Pancreas (tissue), 10 donors: ENCODE data around the gene KAT5. TPM values are rescaled to one million over a fixed set of nuclear protein-coding genes. Genes with fewer than 3 reads are reported as not detected.
"Not testable (repeated sequence)": the region's sequence is repeated elsewhere in the genome, so short reads cannot be mapped to it uniquely, and the experiment has no call there.

Source experiments
- ATAC-seq, 4 donors: fragments of 200-7000 bp; cut with Tn5 transposase; one replicate each; pipeline versions ENCODE4 v1.8.0 to v1.9.1; 2020; ENCODE audit warnings: mild to moderate bottlenecking in 4 of 4, moderate library complexity in 4 of 4
- DNase-seq, 6 donors: peaks; one replicate each; pipeline ENCODE4 v3.0.0-alpha.2; 2020
- FAIRE-seq: peaks from 2 replicates; lab custom pipeline; 2012; peaks lifted over from hg19 to GRCh38; lab: Jason Lieb, UNC
- H3K27ac ChIP-seq, 4 donors: fragments of 200-600 bp; sonication (generic); 1 replicate in 3 of 4; 2 replicates in 1 of 4; pipeline versions ENCODE4 v1.5.0 to v1.8.0; 2020
- H3K27me3 ChIP-seq, 4 donors: fragments of 200-600 bp; one replicate each; pipeline ENCODE4 v1.8.0; 2021
- H3K36me3 ChIP-seq, 3 donors: fragments of 200-600 bp; sonication (generic) in 1 of 3; one replicate each; pipeline versions ENCODE4 v1.5.0 to v1.8.0; 2020 to 2021
- H3K4me1 ChIP-seq, 3 donors: fragments of 200-600 bp; one replicate each; pipeline ENCODE4 v1.8.0; 2021
- H3K4me3 ChIP-seq, 4 donors: fragments of 200-600 bp; sonication (generic) in 2 of 4; one replicate each; pipeline versions ENCODE4 v1.5.0 to v1.8.0; 2020 to 2021
- H3K9me3 ChIP-seq, 4 donors: fragments of 200-600 bp; one replicate each; pipeline ENCODE4 v1.8.0; 2021
- CTCF ChIP-seq, 4 donors: fragments of 200-600 bp; sonication (generic) in 3 of 4; IDR thresholded peaks; one replicate each; pipeline versions ENCODE4 v1.5.0 to v1.8.0; 2021; ENCODE audit warnings: antibody characterized with exemption in 4 of 4
- WGBS, 2 donors: extraction: QIAGEN DNeasy Blood & Tissue Kit; methylation state at CpG; one replicate each; pipeline ENCODE4 v1.1.7; 2013; 5-methylcytosine and 5-hydroxymethylcytosine counted together
- intact Hi-C, 3 donors: fragments of 100-400 bp; cut with DNase I; formaldehyde crosslinking; loops; one replicate each; pipeline versions ENCODE4 v1.11.1 to v1.14.2; 2022
- polyA plus RNA-seq, 2 donors: library from polyadenylated mRNA; stranded (reverse); fragments of 200-250 nt; gene quantifications; one replicate each; pipeline ENCODE4 v1.2.3, GENCODE V29; 2013
- total RNA-seq, 6 donors: library from RNA; stranded (reverse); fragmentation: NEBNext Ultra II Directional in 4 of 6; extraction: Animal tissue kit (Norgen Biotek cat#: 25700) in 4 of 6; gene quantifications; one replicate each; pipeline versions ENCODE4 v1.2.1 to v1.2.4, GENCODE V29; 2021 to 2023
- donor health status: healthy with polysubstance abuse.
- donor health status: DM: no; HTN: no; CAD: no; lungs with moderate emphysema.
- donor health status: DM: no; HTN: no; CAD: no.
- donor health status: control.
- donor health status: control.
- donor health status: Bipolar disorder and iron deficiency.
- donor health status: DM: yes; HTN: yes; CAD: no.
- donor health status: DM: no; HTN: no; CAD: no.
- donor health status: DM: no; HTN: no; CAD: no.
- donor health status: DM: yes; HTN: yes; CAD: no.

The KAT5 gene
- total and polyA plus RNA-seq, 8 donors = 26.5 to 99.6 (median 35.7) TPM

GRCh38 chr11:65700399-65700798 is 11.7 kb upstream of the KAT5 start:
- H3K27me3 ChIP-seq = no peaks in the 10 kb centered on the region
- WGBS, 2 donors = 64 to 78% methylated on average over 3 of the region's 3 CpGs
- peaks cover 0 to 4% (median 2%) of the 10 kb centered on the region in 3 donors for H3K4me1 ChIP-seq
- TF ChIP-seq CTCF (IDR thresholded peaks at IDR 0.05) = no peak
- no peaks in the 10 kb centered on the region for H3K9me3 ChIP-seq
- ATAC-seq = no peak
- no peaks in the 10 kb centered on the region for H3K36me3 ChIP-seq
- intact Hi-C loops = loop anchor here in 1 of 3 donors (10.0 kb wide), 1 partner anchor 284 kb away; no protein-coding TSS in a partner anchor
- DNase-seq = no peak
- no peak for FAIRE-seq
- no peak overlapping the region for H3K27ac ChIP-seq
- H3K4me3 ChIP-seq = no peak overlapping the region

GRCh38 chr11:65701686-65702085 is 10.4 kb upstream of the KAT5 start:
- intact Hi-C loops = loop anchor here in 1 of 3 donors (10.0 kb wide), 1 partner anchor 283 kb away; no protein-coding TSS in a partner anchor

GRCh38 chr11:65703846-65704245 is 8.2 kb upstream of the KAT5 start:
- H3K27ac ChIP-seq = no peak overlapping the region
- no peaks in the 10 kb centered on the region for H3K9me3 ChIP-seq
- H3K36me3 ChIP-seq = no peaks in the 10 kb centered on the region
- FAIRE-seq (no peak), ATAC-seq (no peak), DNase-seq (no peak)
- TF ChIP-seq CTCF (IDR thresholded peaks at IDR 0.05) = no peak
- no peak overlapping the region for H3K4me3 ChIP-seq
- intact Hi-C loops = loop anchor here in 1 of 3 donors (10.0 kb wide), 1 partner anchor 281 kb away; no protein-coding TSS in a partner anchor
- H3K27me3 ChIP-seq = no peaks in the 10 kb centered on the region
- WGBS, 2 donors = 50 to 62% methylated on average over 4 of the region's 4 CpGs
- no peaks in the 10 kb centered on the region for H3K4me1 ChIP-seq

More at GRCh38 chr11:65701686-65702085, 10.4 kb upstream of the KAT5 start:
- Histone ChIP-seq H3K36me3 (no peaks in the 10 kb centered on the region), H3K9me3 (no peaks in the 10 kb centered on the region), H3K4me3 (no peak overlapping the region), H3K27ac (no peak overlapping the region), H3K4me1 (no peaks in the 10 kb centered on the region), H3K27me3 (no peaks in the 10 kb centered on the region)
- WGBS, 2 donors = 55 to 67% methylated on average over 1 of the region's 1 CpG
- DNase-seq (no peak), ATAC-seq (no peak), FAIRE-seq (no peak)
- TF ChIP-seq CTCF (IDR thresholded peaks at IDR 0.05) = no peak

GRCh38 chr11:65706303-65706763 is 5.7 kb upstream of the KAT5 start:
- intact Hi-C loops = loop anchor here in 2 of 3 donors (5.0 to 10.0 kb wide), 3 partner anchors 111 to 278 kb away; no protein-coding TSS in a partner anchor
- H3K4me3 ChIP-seq = peak overlapping the region in 2 of 4 donors; percentile 14 to 33
- ATAC-seq = peak; percentile 38 to 69 (median 50)
- H3K4me1 ChIP-seq, H3K36me3 ChIP-seq, H3K9me3 ChIP-seq, H3K27me3 ChIP-seq, FAIRE-seq: not testable (repeated sequence)
- TF ChIP-seq CTCF (IDR thresholded peaks at IDR 0.05) = peak; percentile 55 to 65 (median 60)
- 6 to 9% methylated on average over 14 of the region's 14 CpGs for WGBS, 2 donors
- H3K27ac ChIP-seq = peak overlapping the region in 1 of 4 donors; percentile 47
- peak; percentile 56 to 92 (median 82) for DNase-seq

- H3K27me3 ChIP-seq, H3K4me3 ChIP-seq, H3K9me3 ChIP-seq, H3K36me3 ChIP-seq, DNase-seq, H3K27ac ChIP-seq, ATAC-seq, FAIRE-seq, H3K4me1 ChIP-seq: not testable (repeated sequence)
- intact Hi-C loops = loop anchor here in 2 of 3 donors (5.0 to 10.0 kb wide), 3 partner anchors 110 to 278 kb away; no protein-coding TSS in a partner anchor
- WGBS, 2 donors = 85 to 89% methylated on average over 10 of the region's 12 CpGs
Measured at GRCh38 chr11:65707002-65707401, 5.0 kb upstream of the KAT5 start.
